NCI-H226 (cell line): ENCODE results near the gene PCDHB4.
"Not testable (repeated sequence)": the region's sequence is repeated elsewhere in the genome, so short reads cannot be mapped to it uniquely, and the experiment has no call there.

Source experiments
- DNase-seq: peaks from one replicate; pipeline ENCODE4 v3.0.0-alpha.2; 2015

Gene PCDHB4

DNA sequence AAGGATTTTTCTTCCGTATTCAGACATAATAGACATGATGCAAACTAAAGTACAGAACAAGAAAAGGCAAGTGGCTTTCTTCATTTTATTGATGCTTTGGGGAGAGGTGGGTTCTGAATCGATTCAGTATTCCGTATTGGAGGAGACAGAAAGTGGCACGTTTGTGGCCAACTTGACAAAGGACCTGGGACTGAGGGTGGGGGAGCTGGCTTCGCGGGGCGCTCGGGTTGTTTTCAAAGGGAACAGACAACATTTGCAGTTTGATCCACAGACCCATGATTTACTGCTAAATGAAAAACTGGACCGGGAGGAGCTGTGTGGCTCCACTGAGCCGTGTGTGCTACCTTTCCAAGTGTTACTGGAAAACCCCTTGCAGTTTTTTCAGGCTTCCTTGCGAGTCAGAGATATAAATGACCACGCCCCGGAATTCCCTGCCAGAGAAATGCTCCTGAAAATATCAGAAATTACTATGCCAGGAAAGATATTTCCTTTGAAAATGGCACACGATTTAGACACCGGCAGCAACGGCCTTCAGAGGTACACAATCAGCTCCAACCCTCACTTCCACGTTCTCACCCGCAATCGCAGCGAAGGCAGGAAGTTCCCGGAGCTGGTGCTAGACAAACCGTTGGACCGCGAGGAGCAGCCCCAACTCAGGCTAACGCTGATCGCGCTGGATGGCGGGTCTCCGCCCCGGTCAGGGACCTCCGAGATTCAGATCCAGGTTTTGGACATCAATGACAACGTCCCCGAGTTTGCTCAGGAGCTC lies 28.8 kb downstream of the PCDHB4 start:
- peak; percentile 5 for DNase-seq

DNA sequence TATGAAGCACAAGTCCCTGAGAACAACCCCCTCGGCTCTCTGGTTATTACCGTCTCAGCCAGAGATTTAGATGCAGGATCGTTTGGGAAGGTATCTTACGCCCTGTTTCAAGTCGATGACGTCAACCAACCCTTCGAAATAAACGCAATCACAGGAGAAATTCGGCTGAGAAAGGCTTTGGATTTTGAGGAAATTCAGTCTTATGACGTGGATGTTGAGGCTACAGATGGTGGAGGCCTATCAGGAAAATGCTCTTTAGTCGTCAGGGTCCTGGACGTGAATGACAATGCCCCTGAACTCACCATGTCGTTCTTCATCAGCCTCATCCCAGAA lies 29.3 kb downstream of the PCDHB4 start:
- DNase-seq = no peak

DNA sequence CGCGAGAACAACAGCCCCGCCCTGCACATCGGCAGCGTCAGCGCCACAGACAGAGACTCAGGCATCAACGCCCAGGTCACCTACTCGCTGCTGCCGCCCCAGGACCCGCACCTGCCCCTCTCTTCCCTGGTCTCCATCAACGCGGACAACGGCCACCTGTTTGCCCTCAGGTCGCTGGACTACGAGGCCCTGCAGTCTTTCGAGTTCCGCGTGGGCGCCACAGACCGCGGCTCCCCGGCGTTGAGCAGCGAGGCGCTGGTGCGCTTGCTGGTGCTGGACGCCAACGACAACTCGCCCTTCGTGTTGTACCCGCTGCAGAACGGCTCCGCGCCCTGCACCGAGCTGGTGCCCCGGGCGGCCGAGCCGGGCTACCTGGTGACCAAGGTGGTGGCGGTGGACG lies 30.0 kb downstream of the PCDHB4 start:
- DNase-seq = not testable (repeated sequence)

DNA sequence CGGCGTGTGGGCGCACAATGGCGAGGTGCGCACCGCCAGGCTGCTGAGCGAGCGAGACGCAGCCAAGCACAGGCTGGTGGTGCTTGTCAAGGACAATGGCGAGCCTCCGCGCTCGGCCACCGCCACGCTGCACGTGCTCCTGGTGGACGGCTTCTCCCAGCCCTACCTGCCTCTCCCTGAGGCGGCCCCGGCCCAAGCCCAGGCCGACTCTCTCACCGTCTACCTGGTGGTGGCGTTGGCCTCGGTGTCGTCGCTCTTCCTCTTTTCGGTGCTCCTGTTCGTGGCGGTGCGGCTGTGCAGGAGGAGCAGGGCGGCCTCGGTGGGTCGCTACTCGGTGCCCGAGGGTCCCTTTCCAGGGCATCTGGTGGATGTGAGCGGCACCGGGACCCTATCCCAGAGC lies 30.5 kb downstream of the PCDHB4 start:
- not testable (repeated sequence) for DNase-seq

GRCh38 chr5:141155540-141156374 lies 34.1 kb downstream of the PCDHB4 start:
- DNase-seq = peak; percentile 3

GRCh38 chr5:141157356-141157755 lies 35.7 kb downstream of the PCDHB4 start:
- DNase-seq = not testable (repeated sequence)

DNA sequence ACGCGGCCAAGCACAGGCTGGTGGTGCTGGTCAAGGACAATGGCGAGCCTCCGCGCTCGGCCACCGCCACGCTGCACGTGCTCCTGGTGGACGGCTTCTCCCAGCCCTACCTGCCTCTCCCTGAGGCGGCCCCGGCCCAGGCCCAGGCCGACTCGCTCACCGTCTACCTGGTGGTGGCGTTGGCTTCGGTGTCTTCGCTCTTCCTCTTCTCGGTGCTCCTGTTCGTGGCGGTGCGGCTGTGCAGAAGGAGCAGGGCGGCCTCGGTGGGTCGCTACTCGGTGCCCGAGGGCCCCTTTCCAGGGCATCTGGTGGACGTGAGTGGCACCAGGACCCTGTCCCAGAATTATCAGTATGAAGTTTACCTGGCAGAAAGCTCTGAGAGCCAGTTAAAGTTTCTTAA lies 36.3 kb downstream of the PCDHB4 start:
- DNase-seq = not testable (repeated sequence)

- peak; percentile 15 for DNase-seq
These were observed 51.0 kb downstream of the PCDHB4 start, which contains the start of gene PCDHB7 for GRCh38 chr5:141172381-141173204. TSS of gene PCDHB7 (plus strand) at chr5:141172644. CDS start at chr5:141172836, 192 bp downstream.

DNA sequence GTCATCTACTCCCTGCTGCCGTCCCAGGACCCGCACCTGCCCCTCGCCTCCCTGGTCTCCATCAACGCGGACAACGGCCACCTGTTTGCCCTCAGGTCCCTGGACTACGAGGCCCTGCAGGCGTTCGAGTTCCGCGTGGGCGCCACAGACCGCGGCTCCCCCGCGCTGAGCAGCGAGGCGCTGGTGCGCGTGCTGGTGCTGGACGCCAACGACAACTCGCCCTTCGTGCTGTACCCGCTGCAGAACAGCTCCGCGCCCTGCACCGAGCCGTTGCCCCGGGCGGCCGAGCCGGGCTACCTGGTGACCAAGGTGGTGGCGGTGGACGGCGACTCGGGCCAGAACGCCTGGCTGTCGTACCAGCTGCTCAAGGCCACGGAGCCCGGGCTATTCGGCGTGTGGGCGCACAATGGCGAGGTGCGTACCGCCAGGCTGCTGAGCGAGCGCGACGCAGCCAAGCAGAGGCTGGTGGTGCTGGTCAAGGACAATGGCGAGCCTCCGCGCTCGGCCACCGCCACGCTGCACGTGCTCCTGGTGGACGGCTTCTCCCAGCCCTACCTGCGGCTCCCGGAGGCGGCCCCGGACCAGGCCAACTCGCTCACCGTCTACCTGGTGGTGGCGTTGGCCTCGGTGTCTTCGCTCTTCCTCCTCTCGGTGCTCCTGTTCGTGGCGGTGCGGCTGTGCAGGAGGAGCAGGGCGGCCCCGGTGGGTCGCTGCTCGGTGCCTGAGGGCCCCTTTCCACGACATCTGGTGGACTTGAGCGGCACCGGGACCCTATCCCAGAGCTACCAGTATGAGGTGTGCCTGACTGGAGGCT lies 52.9 kb downstream of the PCDHB4 start:
- DNase-seq = not testable (repeated sequence)
